ENCODE measurements around the gene TRIO. TPM values are rescaled to one million over a fixed set of nuclear protein-coding genes. Genes with fewer than 3 reads are reported as not detected.

TRIO gene
- total RNA-seq, 1 experiment from 2014 or later, result 68.4 TPM

GRCh38 chr5:14445013-14445412 lies 301.9 kb downstream of the TRIO start:
- H3K4me2 ChIP-seq (ENCODE audit: low read length), result no peak overlapping the region
- no peaks in the 10 kb centered on the region; the same call in 1 of the 2 replicates for H3K79me2 ChIP-seq (ENCODE audit: insufficient read depth, low read length)
- peaks cover 7 to 9% of the 10 kb centered on the region in 2 experiments; a peak in 2 of 4 replicates for H3K4me1 ChIP-seq (ENCODE audit: control insufficient read depth in 1 of 2, insufficient read depth in 2 of 2, low read length in 2 of 2)
- ATAC-seq (no peak), DNase-seq (ENCODE audit: low read depth, low spot score) (no peak)
- ChIA-PET POLR2A (no interaction called here), CTCF (no interaction called here), RAD21 (ENCODE audit: low non-redundant PET in 1 of 2, low total read pairs in 2 of 2, uncharacterized antibody in 2 of 2, unreplicated experiment in 2 of 2) (no interaction called here)
- no peaks in the 10 kb centered on the region for H3K9me3 ChIP-seq (ENCODE audit: control insufficient read depth in 1 of 2, insufficient read depth in 1 of 2, low read depth in 1 of 2, low read length in 2 of 2)
- H3K36me3 ChIP-seq (ENCODE audit: control insufficient read depth in 1 of 2, insufficient read depth in 2 of 2, low read length in 2 of 2), result no peaks in the 10 kb centered on the region; a peak in 1 of 4 replicates
- no peak overlapping the region for H2AFZ ChIP-seq (ENCODE audit: low read depth, low read length, poor library complexity, severe bottlenecking)
- H3K9me2 ChIP-seq (ENCODE audit: insufficient read depth), result no peaks in the 10 kb centered on the region
- no peaks in the 10 kb centered on the region for H4K20me1 ChIP-seq (ENCODE audit: insufficient read depth)
- no peak overlapping the region for H3K9ac ChIP-seq (ENCODE audit: low read length)
- no peak overlapping the region for H3K4me3 ChIP-seq (replicated peaks in 1 of 2; ENCODE audit: low read depth in 1 of 2, low read length in 2 of 2)
- H3K27ac ChIP-seq (ENCODE audit: low read depth, low read length), result no peak overlapping the region
- no peaks in the 10 kb centered on the region for H3K27me3 ChIP-seq (ENCODE audit: insufficient read depth, low read length)
- TF ChIP-seq ATF3 (IDR thresholded peaks at IDR 0.05), result no peak
- TF ChIP-seq ELF1 (IDR thresholded peaks at IDR 0.05; ENCODE audit: borderline replicate concordance, low read depth), result no peak
- no peak for TF ChIP-seq MAX (IDR thresholded peaks at IDR 0.05)
- TF ChIP-seq RAD21 (IDR thresholded peaks at IDR 0.05; ENCODE audit: low read depth), result no peak
- no peak for TF ChIP-seq SP1 (IDR thresholded peaks at IDR 0.05; ENCODE audit: low read depth)
- TF ChIP-seq EZH2 (IDR thresholded peaks at IDR 0.05), result no peak
- intact Hi-C loops (cut with micrococcal nuclease), result no loop called here
- no TSS peak for BruUV-seq (replicated peaks)

GRCh38 chr5:14445576-14446290 lies 302.6 kb downstream of the TRIO start:
- no peak for ATAC-seq
- H3K9me3 ChIP-seq (ENCODE audit: control insufficient read depth in 1 of 2, insufficient read depth in 1 of 2, low read depth in 1 of 2, low read length in 2 of 2), result no peaks in the 10 kb centered on the region
- TF ChIP-seq REST (IDR thresholded peaks at IDR 0.05; ENCODE audit: low read depth), result no peak
- TF ChIP-seq ZFX (IDR thresholded peaks at IDR 0.05), result no peak
- TF ChIP-seq EZH2phosphoT487 (IDR thresholded peaks at IDR 0.05; ENCODE audit: borderline replicate concordance), result no peak
- TF ChIP-seq FOSL1 (IDR thresholded peaks at IDR 0.05; ENCODE audit: low read depth), result no peak
- no peak for TF ChIP-seq EZH2 (IDR thresholded peaks at IDR 0.05)
- no peak for TF ChIP-seq CEBPB (IDR thresholded peaks at IDR 0.05; ENCODE audit: low read depth)
- TF ChIP-seq POLR2AphosphoS5 (IDR thresholded peaks at IDR 0.05; ENCODE audit: low read depth, low read length), result no peak
- no peak for TF ChIP-seq CBX3 (IDR thresholded peaks at IDR 0.05; ENCODE audit: low read depth)
- TF ChIP-seq JUND (IDR thresholded peaks at IDR 0.05), result no peak
- no peak for TF ChIP-seq TCF7L2 (IDR thresholded peaks at IDR 0.05; ENCODE audit: borderline replicate concordance, extremely low read depth, insufficient read depth, insufficient read length)
- no peak for TF ChIP-seq SRF (IDR thresholded peaks at IDR 0.05; ENCODE audit: low read depth)
- DNase-seq (ENCODE audit: low read depth, low spot score), result no peak
- no peak overlapping the region for H2AFZ ChIP-seq (ENCODE audit: low read depth, low read length, poor library complexity, severe bottlenecking)
- no peaks in the 10 kb centered on the region for H4K20me1 ChIP-seq (ENCODE audit: insufficient read depth)
- no peak overlapping the region for H3K9ac ChIP-seq (ENCODE audit: low read length)
- no peak overlapping the region for H3K4me2 ChIP-seq (ENCODE audit: low read length)
- H3K36me3 ChIP-seq (ENCODE audit: control insufficient read depth in 1 of 2, insufficient read depth in 2 of 2, low read length in 2 of 2), result no peaks in the 10 kb centered on the region; a peak in 1 of 4 replicates
- H3K27ac ChIP-seq (ENCODE audit: low read depth, low read length), result no peak overlapping the region
- no peaks in the 10 kb centered on the region for H3K9me2 ChIP-seq (ENCODE audit: insufficient read depth)
- ChIA-PET POLR2A (no interaction called here), RAD21 (ENCODE audit: low non-redundant PET in 1 of 2, low total read pairs in 2 of 2, uncharacterized antibody in 2 of 2, unreplicated experiment in 2 of 2) (no interaction called here), CTCF (no interaction called here)
- no peak overlapping the region for H3K4me3 ChIP-seq (replicated peaks in 1 of 2; ENCODE audit: low read depth in 1 of 2, low read length in 2 of 2)
- no peaks in the 10 kb centered on the region for H3K27me3 ChIP-seq (ENCODE audit: insufficient read depth, low read length)
- H3K4me1 ChIP-seq (ENCODE audit: control insufficient read depth in 1 of 2, insufficient read depth in 2 of 2, low read length in 2 of 2), result peaks cover 7 to 9% of the 10 kb centered on the region in 2 experiments; a peak in 2 of 4 replicates
- H3K79me2 ChIP-seq (ENCODE audit: insufficient read depth, low read length), result no peaks in the 10 kb centered on the region; the same call in 1 of the 2 replicates
- no TSS peak for BruUV-seq (replicated peaks)
- intact Hi-C loops (cut with micrococcal nuclease), result no loop called here

Measured in HCT116 (cell line).